Limb (tissue), 2 donors: ENCODE data around the gene SETBP1.
A peak's percentile ranks its signal among the peaks of the same experiment; 100 is the strongest.
"Not testable (repeated sequence)": the region's sequence is repeated elsewhere in the genome, so short reads cannot be mapped to it uniquely, and the experiment has no call there.

Experiments used
- DNase-seq, 2 donors: peaks; one replicate each; pipeline ENCODE4 v3.0.0-alpha.2; 2016; ENCODE audit errors: extremely low spot score in 2 of 2

SETBP1 gene

DNA sequence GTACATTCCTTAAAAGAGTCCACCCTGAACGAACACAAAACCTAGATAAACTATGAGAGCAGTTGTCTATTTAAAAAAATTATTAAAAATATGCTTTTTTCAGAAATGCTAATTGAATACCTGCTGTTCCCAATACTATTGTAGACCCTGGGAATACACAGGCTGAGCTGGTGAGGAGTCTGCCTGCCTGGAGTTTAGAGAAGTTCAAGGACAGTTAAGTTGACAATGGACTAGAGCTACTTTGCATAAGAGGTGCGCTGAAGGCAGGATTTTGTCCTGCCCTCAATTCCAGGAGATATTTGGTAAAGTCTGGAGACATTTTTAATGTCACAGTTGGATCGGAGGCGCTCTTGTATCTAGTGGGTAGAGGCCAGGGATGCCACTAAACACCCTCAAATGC, 110.2 kb downstream of the SETBP1 start:
- DNase-seq = no peak

DNA sequence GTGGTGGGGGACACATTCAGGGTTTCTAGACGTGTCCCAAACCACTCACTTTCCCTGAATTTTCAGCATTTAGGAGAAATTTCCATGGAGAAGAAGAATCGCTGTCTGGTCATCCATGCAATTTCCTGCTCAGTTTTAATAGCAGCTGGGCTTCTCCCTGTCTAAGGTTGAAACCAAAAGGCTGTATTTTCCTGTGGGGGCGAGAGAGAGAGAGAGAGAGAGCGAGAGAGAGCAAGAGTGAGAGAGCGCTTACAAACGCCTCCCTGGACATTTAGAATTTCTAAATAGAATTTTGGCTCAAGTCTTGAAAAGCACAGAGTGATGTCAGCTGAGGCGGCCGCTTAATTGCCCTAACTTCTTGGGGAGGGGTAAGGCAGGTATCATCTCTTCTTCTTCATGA, 110.8 kb downstream of the SETBP1 start:
- no peak for DNase-seq

DNA sequence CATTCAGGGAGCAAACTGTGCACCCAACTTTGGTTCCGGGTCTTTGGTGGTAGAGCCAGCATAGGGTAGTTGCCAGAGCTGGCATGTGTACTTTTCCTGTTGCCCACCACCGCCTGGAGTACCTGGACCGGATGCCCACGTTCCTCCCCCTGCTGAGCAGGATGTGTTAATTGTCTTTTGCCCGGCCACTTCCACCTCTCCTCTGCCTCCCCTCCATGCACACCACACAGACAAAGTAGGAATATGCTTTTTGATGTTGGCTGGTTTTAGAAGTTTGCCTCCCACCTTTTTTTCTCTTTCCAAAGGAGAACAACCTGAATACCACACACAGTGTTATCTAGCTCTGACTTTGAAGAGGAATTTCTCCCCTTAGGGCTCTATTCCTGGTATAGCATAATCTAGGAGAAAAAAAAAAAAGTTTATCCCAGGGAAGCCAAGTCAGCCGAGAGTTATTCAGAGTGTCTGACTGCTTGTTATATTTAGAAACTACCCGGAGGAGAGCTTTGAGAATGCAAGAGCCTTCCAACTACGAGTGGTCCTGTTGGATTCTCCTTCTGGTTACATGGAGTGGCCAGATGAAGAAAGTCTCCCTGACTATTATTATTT, 111.9 kb downstream of the SETBP1 start:
- DNase-seq = no peak

DNA sequence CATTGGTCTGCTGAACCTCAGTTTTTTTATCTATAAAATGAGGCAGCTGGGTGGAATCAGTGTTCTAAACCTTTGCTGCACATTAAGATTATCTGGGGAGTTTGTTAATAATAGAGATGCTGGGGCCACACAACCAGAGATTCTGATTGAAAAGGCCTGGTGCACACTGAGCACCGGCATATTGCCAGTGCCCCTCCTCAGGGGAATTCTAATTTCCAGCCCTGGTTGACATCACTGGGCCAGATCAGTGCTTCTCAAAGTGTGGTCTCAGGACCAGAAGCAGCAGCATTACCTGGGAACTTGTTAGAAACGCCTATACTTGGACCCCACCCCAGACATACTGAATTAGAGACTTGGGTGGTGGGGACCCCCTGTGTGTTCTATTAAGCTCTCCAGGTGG, 112.5 kb downstream of the SETBP1 start:
- no peak for DNase-seq

DNA sequence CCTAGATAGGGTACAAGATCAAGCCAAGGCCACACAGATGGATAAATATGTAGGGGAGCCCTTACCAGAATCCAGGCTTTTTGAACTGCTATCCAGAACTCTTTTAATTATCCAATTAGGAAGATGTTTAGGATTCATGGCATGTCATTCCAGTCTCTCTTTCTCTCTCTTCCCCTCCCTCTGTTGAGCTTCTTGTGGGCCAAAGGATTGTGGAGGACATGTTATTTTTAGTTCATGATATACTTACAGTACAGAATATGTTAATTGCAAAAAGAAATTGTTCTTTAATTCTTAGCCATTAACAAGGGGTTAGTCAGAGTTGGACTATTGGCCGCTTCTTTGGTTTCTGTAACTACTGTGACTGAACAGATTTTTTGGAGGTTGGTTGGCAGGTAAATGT, 113.0 kb downstream of the SETBP1 start:
- DNase-seq = no peak

DNA sequence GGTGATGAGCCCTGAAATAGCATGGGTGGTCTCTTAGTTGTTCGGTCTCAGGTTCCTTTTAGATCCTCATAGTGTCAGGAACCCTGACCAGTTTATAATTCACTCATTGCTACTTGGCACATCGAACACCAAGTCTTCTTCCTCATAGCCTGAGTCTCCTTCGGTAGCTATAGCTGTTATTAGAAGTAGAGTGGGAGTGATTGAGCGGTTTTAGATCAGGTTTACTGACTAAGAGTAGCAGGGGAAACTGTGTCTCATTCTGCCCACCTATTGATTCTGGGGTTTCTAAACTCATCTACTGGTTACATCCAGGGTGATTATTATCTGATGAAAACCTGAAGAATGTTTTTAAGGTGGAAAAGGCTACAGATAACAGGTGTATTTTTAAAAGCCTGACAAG, 114.6 kb downstream of the SETBP1 start:
- DNase-seq = no peak

DNA sequence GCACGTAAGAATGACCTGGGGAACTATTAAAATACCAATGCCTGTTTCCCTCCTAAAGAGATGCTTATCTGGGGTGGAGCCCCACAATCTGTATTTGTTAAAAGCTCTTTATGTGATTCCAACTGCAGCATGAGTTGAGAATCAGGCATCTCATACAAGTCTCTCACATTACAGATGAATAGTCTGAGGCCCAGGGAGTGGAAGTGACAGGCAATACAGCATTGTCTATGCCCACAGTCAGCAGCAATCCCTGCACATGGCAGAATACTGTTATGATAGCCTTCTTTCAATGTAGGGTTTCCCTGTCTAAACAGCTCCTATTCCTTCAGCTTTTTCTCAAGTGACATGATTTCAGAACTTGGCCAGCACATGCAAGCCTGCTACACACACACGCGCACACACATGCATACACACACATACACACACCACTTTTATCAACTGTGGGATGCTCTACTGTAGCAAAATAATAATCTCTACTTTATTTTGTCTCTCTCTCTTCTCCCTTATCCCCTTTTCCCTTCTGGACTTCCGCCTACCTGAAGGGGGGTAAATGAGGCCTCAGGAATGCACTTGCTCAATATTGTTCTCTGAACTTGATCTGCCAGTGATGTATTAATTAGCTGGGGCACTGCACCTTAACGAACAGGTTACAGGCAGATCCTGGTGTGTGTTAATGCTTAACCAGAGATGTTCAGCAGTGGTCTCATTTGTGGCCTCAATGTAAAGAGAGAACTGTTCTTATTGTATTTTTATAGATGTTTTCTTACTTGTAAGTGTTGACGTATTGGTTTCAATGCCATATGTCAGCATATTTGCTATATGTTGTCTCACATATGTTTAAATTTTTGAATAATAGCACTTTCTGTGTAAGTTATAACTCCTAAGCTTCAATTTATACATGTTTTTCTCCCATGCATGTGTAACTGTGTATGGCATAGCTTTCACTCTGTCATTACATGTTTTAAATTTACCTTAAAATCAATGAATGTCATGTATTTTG, 116.0 kb downstream of the SETBP1 start:
- DNase-seq = no peak

DNA sequence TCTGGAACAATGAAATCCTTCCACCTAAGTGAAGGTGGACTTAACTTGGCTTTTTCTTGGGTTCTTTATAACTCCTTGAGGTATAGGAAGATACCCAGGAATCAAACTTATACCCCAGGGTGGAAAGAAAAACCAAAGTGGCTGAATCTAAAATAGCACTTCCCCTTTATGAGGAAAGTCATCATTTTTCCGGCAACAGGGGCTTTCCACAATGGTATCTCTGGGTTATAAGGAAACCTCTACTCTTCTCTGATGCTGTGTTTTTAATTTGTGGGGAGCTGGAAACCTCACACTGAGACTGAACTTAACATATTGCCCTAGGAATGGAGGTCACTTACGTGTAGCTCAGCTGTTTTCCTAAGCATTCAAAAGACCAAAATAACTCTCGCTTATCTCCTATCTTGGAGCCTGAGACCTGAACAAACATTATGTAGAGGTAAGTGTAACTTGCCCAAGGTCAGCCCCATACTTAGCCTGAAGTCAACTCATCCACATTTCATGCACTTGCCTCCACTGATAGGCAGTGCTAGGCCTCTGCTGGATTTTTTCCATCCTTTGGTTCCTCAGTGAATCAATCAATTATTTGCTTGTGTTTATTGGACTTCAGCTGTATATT, 117.9 kb downstream of the SETBP1 start:
- no peak for DNase-seq

DNA sequence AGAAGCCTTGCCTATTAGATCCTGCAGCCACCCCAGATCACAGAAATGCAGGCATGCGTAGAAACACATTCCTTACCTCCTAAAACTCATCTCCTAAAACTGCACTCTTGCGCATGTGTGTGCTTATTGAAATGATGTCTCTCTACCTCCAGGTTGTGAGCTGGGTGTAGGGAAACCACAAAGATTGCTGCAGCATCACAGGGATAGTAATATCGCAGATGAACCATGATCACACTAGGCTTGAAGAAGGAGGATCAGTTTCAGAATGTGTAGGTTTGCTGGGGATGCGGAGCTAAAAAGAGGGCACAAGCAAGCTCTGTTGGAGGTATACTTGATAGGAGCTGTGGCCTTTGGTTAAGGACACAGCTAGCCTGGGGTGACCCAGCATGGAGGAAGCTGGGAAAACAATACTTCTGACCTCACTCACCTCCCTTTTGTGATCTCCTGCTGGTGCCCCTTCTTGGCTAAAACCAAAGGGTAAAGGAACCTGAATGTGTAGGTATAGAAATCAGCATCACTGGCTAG, 118.8 kb downstream of the SETBP1 start:
- no peak for DNase-seq

DNA sequence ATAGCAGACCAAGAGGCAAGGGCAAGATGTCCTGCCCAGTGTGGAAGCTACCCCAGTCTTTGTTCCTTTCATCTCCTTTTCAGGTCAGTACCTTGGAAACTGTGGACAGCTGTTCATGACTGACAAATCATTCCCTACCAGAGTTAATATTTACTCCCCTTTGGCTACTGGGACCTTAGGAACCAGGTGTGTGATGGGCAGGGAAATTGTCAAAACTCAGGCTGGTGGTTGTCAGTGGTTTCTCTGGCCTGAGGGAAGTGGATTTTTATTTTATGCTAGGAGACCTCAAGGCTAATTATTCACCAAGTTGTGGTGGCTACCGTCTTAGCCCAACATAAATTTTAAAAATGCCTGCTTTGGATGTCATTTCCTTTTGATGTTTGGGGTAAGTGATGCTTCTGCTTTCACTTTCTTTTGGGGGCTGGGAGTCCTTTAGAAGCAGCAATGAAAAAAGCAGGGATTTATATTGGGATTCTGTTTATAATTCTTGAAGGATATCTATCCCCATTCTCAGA, 119.3 kb downstream of the SETBP1 start:
- DNase-seq = no peak

DNA sequence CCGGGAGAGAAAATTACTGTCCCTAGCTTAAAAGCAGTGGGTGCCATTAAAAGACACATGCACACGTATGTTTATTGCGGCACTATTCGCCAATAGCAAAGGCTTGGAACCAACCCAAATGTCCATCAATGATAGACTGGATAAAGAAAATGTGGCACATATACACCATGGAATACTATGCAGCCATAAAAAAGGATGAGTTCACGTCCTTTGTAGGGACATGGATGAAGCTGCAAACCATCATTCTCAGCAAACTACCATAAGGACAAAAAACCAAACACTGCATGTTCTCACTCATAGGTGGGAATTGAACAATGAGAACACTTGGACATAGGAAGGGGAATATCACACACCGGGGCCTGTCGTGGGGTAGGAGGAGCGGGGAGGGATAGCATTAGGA, 120.1 kb downstream of the SETBP1 start:
- not testable (repeated sequence) for DNase-seq

DNA sequence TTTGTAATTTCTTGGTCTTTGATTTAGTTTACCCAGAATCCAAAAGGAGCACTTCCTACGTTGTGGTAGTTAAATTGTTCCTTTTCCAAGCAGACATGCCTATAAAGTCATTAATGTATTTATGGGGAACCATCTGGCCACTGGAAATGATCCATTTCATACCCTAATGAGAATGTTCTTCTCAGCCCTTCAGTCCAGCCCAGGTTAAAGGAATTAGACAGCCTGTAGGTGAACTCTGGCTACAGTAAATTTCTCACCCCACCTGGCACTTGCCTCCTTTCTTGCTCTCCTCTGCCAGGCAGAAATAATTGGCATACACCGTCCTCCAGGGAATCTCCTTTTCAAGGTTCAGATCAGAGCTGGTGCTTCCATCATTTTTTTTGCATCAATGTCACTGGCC, 121.1 kb downstream of the SETBP1 start:
- no peak for DNase-seq

DNA sequence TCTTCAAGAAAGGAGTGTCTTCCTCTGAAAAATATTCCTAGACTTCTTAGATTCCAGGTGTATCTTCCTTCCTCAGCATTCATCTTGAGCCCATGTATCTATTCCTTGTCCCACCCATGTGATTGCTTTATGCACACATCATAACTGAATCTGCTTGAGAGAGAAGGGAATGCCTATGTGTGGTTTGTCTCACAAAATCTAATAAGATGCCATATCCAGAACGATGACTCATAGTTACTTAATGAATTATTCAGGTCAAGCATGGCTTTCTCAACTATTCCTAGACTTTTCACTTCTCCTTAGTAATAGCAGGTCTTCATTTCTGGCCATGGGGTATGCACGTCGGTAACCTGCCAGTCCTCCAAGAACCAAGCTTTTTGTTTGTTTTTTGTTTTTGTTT, 121.8 kb downstream of the SETBP1 start:
- no peak for DNase-seq

DNA sequence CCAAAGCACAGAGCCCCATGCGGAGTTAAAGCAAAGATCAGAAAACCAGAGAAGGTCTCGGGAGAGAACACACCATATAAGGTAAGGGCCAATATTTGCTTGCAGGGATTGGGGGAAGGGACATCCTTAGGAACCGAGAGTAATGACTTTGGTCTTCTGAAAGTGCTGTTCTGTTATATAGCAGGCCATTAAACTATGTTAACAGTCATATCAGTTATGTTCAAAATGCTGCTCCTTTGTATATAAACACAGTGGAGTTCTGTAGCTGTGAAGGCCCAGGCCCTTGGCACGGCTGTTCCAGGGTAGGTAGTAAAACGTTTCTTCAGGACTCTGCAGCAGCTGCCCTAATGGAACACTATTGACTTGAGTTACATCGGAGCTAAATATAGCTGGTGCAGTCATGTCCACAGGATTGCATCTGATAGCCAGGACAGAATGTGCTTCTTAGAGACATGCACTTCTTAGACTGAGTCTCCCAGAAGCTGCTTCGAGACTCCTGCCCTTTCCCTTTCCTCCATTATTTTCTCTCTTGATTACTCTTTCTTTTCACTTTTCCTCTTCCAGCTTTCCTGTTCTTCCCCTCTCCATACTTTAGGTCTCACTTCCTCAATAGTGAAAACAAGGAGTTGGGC, 122.4 kb downstream of the SETBP1 start:
- peak; percentile 40 to 70 for DNase-seq

DNA sequence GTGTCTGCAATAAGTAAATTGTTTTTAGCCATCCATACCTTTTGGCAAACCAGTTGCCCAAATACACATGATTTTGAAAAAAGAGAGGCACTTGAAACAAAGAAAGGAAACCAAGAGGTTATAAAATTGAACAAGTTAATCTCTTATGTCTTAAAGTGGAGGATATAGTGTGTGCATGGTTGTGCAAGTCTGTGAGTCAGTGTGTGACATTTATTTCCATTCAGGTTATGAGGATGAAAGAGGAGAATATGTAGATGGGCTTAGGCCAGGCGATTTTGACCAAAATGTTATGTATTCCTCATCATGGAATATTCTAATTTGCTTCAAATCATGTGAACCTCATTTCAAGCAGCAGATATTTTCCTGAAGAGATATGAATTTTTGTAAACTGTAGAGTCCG, 123.3 kb downstream of the SETBP1 start:
- DNase-seq = no peak

DNA sequence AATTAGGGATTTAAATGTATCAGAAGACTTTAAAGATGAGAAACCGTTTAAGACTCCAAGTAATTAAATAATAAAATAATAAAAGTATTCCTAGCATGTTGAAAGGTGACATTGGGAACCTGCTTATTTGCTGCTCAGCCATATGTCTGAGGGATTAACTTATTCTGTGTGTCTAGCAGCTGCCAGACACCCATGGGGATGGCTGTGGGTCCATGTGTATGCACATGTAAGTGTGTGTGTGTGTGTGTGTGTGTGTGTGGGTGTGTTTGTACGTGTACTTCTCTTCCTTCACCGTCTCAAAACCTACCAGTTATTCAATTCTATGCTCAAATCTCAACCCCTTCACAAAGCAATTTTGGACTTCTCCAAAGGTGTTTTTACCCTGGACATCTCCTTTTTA, 124.5 kb downstream of the SETBP1 start:
- DNase-seq = no peak

DNA sequence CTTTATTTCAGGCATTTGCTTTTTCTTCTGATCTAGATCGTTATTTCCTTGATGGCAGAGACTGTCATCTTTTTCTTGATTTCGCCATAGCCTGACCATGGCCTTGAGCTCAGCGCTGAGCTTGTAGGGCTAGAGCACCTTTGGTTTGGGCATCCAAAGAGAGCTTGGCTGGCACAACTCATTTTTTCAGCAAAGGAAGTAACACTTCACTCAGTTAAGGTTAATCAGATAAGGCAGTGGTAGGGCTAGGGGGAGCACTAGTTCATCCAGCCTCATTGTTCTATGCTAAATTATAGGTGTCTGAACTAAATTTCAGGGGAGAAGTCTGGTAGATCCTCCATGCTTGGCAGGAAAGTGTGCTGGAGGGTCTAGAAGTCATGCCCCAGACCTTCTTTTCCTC, 125.0 kb downstream of the SETBP1 start:
- no peak for DNase-seq

DNA sequence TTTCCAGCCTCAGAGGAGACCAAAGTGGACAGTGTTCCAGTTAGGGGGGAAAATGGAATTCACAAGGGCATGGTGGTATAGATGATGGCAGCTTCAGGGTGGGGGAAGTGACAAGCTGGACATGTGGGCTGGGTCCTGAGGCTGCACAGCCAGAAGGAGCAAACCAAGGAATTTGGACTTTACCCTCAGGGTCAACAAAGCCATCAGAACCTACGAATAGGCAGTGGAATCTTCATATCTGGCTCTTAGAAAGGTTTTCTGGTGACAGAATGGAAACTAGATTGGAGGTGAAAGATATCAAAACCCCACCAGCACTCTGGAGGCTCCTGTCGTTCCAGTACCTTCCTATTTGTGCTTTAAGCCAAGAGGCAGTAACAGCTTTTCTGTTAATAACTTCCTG, 127.1 kb downstream of the SETBP1 start:
- no peak for DNase-seq

DNA sequence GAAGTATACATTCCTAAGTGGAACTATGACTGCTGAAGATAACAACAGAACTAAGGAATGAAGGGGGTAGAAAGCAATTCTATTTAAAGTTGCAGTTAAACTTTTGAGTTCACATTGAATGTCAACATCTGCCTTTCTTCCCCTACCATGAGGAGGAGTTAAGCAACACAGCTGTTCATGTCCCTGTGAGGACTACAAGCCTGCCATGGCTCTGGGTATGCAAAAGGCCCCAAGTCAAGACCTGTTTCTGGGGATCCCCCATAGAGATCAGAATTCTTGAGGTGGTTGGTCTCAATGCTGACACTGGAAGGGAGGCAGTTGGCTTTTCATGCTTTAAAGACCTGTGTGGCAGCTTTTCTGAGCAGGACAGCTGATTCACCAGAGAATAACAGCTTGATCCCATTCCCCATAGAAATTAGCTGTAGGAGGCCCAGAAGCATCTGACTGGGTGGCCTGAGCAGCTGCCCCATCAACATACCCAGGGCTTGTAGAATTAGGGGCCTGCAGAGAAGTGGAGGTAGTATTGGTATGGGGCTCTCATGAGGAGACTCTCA, 131.0 kb downstream of the SETBP1 start:
- no peak for DNase-seq

DNA sequence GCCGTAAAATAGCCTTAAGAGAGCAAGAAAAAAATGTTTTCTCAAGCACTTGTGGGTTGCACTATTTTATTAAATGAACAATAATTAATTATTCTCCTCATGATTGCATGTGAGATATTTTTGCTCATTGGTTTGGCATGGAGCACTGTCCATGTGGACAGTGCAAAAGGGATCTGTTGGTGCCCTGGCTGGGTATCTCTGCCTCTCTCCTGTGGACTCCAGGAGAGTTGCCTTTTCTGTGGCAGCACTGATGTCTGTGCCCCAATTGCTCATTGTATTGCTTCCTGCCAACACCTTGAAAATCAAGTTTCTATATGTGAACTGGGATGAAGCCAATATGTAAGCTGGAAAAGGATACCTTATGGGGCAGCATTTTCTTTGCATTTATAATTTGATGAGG, 131.7 kb downstream of the SETBP1 start:
- DNase-seq = no peak

DNA sequence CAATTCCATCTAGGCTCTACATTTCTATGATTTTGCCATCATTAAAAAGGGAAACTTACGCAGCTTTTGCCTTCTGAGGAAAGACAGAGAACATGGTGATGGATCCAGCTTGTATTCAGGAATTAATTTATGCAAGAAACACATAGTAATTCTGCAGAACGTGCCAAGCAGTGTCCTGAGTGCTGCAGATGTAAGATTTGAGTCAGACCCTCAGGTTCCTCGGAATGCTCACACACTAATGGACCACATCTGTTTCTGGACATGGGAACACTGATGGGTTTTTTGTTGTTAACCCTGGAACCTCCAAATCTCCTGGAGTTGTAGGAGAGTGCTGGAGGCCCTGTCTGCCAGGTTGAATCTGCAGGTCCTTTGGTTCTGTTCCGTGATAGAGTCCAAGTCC, 132.9 kb downstream of the SETBP1 start:
- DNase-seq = no peak
